SU-DHL-6 (cell line): ENCODE data around the gene ISG20L2.

ENCODE experiments used
- EZH2phosphoT487 ChIP-seq: fragments of 200-600 bp; sonication (generic), shearing (Covaris generic); conservative IDR thresholded peaks from 2 replicates; pipeline ENCODE4 v1.6.1; 2018; ENCODE audit warnings: mild to moderate bottlenecking, antibody characterized with exemption, low read length, moderate library complexity, mixed read lengths
- TF ChIP-seq, protein P1 (sequence below): fragments of 200-600 bp; sonication (generic); IDR thresholded peaks from one replicate; pipeline ENCODE4 v1.5.1; 2017; ENCODE audit warnings: antibody characterized with exemption, mild to moderate bottlenecking, low read length, moderate library complexity; ENCODE audit not compliant: insufficient read depth, poor library complexity, severe bottlenecking

DNA sequence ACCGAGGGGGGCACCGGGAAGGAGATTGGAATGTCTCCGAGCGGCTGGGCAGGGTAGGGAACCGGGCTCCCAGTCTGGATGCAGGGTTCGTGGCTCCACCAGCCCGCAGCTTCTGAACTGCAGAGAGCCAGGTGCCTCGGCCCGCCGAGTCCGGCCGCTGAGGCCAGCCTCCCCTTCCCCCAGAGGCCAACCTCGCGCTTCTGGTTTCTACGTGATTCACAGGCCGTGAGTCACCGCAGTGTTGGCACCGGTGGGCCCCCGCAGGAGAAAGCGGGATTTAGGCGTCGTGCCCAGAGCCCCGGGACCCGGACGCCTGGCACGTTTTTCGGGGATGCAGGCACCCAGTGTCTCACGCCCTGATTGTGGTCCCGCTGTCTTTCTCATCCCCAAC, 23.6 kb downstream of the ISG20L2 start:
- TF ChIP-seq, protein P1, sequence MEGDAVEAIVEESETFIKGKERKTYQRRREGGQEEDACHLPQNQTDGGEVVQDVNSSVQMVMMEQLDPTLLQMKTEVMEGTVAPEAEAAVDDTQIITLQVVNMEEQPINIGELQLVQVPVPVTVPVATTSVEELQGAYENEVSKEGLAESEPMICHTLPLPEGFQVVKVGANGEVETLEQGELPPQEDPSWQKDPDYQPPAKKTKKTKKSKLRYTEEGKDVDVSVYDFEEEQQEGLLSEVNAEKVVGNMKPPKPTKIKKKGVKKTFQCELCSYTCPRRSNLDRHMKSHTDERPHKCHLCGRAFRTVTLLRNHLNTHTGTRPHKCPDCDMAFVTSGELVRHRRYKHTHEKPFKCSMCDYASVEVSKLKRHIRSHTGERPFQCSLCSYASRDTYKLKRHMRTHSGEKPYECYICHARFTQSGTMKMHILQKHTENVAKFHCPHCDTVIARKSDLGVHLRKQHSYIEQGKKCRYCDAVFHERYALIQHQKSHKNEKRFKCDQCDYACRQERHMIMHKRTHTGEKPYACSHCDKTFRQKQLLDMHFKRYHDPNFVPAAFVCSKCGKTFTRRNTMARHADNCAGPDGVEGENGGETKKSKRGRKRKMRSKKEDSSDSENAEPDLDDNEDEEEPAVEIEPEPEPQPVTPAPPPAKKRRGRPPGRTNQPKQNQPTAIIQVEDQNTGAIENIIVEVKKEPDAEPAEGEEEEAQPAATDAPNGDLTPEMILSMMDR: no peak
- TF ChIP-seq EZH2phosphoT487: no peak
